HFFc6 (cell line): Measurements from ENCODE around the gene ARHGAP9. TPM values are rescaled to one million over a fixed set of nuclear protein-coding genes. Genes with fewer than 3 reads are reported as not detected.
A peak's percentile ranks its signal among the peaks of the same experiment; 100 is the strongest.
"Not testable (repeated sequence)": the region's sequence is repeated elsewhere in the genome, so short reads cannot be mapped to it uniquely, and the experiment has no call there.

Experiments
- DNase-seq: peaks from one replicate; pipeline ENCODE4 v3.0.0-alpha.2; 2018
- H3K27ac Mint-ChIP-seq: 2 replicates; pipeline ENCODE4 v1.8.0; 2020; ENCODE audit warnings: mild to moderate bottlenecking, mixed read lengths
- H3K27me3 Mint-ChIP-seq: 2 replicates; pipeline ENCODE4 v1.8.0; 2021; ENCODE audit warnings: mild to moderate bottlenecking, moderate library complexity, mixed read lengths; ENCODE audit not compliant: insufficient read depth
- H3K36me3 Mint-ChIP-seq: 2 replicates; pipeline ENCODE4 v1.8.0; 2021; ENCODE audit warnings: low read depth, mixed read lengths
- H3K4me1 Mint-ChIP-seq: 2 replicates; pipeline ENCODE4 v1.8.0; 2020; ENCODE audit warnings: low read depth, mixed read lengths
- H3K4me3 Mint-ChIP-seq: 2 replicates; pipeline ENCODE4 v1.8.0; 2020; ENCODE audit warnings: mild to moderate bottlenecking, moderate library complexity, mixed read lengths
- H3K9me3 Mint-ChIP-seq: 2 replicates; pipeline ENCODE4 v1.8.0; 2020; ENCODE audit warnings: mild to moderate bottlenecking, mixed read lengths
- total RNA-seq, 6 experiments: library from RNA; stranded (reverse); fragmentation: NEBNext Ultra II Directional; extraction: Animal tissue kit (Norgen Biotek cat#: 25700); gene quantifications; 2 replicates in 1 of 6; 3 replicates in 5 of 6; pipeline ENCODE4 v1.2.3, GENCODE V29; 2021
- TF ChIP-seq, protein P1 (sequence below): fragments of 200-600 bp; sonication (generic); IDR thresholded peaks from 2 replicates; pipeline ENCODE4 v1.5.0; 2021; ENCODE audit warnings: antibody characterized with exemption, mild to moderate bottlenecking

Gene ARHGAP9
- total RNA-seq, 6 experiments from 2014 or later, result 0.11 to 0.85 (median 0.21) TPM; not detected in 1

DNA sequence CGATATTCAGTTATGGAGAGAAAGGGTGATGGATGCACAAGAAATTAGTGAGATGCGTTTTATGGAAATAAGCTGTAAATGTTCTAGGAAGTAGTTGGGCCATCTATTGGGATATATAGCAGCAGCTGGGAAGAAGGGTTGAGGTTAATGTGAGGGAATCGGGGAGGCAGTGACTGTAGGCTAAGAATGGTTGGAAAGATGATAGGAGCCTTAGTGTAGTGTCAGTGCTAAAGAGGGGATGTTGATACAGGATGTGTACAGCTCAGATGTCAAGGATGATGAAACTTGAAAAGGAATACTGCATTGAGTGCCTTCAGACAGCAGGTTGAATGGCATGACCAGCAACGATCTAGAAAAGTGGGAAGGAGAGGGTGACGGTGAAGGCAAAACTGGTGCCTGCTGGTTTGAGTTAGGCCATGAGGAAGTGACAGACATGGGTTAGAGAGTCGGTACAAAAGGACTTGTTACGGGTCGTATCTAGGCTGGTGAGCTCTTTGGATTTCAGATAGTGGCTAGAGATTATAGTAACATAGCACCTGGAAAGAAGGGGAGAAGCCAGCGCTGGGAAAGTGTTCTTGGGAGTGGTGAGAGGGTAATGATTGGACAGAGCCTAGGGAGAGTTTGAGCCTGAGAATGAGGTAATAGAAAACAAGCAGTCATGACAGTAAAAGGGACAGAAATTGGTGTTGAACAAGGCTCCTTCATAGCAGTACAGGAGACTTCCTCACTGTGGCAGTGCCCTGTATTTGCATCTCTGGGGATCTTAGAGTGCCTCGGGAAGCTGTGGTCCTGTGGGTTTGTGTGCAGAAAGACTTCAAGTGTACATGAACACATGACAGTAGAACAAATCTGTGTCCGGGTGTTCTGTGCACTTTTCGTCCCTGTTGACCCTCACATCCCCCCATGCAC lies 17.8 kb upstream of the ARHGAP9 start:
- no peaks in the 10 kb centered on the region for H3K4me1 Mint-ChIP-seq
- H3K4me3 Mint-ChIP-seq, result no peak overlapping the region
- no peak overlapping the region for H3K27ac Mint-ChIP-seq
- no peaks in the 10 kb centered on the region for H3K9me3 Mint-ChIP-seq
- TF ChIP-seq, protein P1, sequence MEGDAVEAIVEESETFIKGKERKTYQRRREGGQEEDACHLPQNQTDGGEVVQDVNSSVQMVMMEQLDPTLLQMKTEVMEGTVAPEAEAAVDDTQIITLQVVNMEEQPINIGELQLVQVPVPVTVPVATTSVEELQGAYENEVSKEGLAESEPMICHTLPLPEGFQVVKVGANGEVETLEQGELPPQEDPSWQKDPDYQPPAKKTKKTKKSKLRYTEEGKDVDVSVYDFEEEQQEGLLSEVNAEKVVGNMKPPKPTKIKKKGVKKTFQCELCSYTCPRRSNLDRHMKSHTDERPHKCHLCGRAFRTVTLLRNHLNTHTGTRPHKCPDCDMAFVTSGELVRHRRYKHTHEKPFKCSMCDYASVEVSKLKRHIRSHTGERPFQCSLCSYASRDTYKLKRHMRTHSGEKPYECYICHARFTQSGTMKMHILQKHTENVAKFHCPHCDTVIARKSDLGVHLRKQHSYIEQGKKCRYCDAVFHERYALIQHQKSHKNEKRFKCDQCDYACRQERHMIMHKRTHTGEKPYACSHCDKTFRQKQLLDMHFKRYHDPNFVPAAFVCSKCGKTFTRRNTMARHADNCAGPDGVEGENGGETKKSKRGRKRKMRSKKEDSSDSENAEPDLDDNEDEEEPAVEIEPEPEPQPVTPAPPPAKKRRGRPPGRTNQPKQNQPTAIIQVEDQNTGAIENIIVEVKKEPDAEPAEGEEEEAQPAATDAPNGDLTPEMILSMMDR, result no peak
- DNase-seq, result no peak
- H3K27me3 Mint-ChIP-seq, result peaks cover 2% of the 10 kb centered on the region
- H3K36me3 Mint-ChIP-seq, result peaks cover 50% of the 10 kb centered on the region

DNA sequence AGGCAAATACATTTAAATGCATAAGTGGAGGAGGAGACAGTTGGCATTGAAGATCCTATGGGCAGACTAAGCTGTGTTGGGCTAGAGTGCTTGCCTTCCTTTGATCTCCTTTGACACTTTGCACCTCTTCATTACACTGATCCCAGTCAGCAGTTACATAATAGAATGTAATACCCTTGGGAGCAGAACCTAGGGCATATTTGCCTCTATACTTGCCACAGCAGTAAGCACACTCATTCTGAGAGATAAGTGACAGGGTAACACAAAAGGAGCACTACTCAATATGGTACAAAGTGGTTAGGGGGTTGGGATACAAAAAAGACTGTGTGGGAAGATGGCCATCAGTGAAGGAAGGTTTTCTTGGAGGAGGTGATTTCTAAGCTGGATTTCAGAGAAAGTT lies 17.2 kb upstream of the ARHGAP9 start:
- H3K27ac Mint-ChIP-seq, result no peak overlapping the region
- TF ChIP-seq, protein P1, result no peak
- H3K9me3 Mint-ChIP-seq, result no peaks in the 10 kb centered on the region
- DNase-seq, result no peak
- H3K4me3 Mint-ChIP-seq, result no peak overlapping the region
- H3K36me3 Mint-ChIP-seq, result peaks cover 47% of the 10 kb centered on the region
- peaks cover 2% of the 10 kb centered on the region for H3K27me3 Mint-ChIP-seq
- H3K4me1 Mint-ChIP-seq, result no peaks in the 10 kb centered on the region

DNA sequence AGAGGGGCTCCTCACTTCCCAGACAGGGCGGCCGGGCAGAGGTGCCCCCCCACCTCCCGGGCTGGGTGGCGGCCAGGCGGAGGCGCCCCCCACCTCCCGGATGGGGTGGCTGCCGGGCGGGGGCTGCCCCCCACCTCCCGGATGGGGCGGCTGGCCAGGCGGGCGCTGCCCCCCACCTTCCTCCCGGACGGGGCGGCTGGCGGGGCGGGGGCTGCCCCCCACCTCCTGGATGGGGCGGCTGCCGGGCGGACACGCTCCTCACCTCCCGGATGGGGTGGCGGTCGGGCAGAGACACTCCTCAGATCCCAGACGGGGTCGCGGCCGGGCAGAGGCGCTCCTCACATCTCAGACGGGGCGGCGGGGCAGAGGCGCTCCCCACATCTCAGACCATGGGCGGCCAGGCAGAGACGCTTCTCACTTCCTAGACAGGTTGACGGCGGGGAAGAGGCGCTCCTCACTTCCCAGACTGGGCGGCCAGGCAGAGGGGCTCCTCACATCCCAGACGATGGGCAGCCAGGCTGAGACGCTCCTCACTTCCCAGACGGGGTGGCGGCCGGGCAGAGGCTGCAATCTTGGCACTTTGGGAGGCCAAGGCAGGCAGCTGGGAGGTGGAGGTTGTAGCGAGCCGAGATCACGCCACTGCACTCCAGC lies 15.5 kb upstream of the ARHGAP9 start:
- not testable (repeated sequence) for H3K9me3 Mint-ChIP-seq, H3K4me1 Mint-ChIP-seq, DNase-seq, H3K4me3 Mint-ChIP-seq, H3K27me3 Mint-ChIP-seq, H3K27ac Mint-ChIP-seq
- peaks cover 40% of the 10 kb centered on the region for H3K36me3 Mint-ChIP-seq

DNA sequence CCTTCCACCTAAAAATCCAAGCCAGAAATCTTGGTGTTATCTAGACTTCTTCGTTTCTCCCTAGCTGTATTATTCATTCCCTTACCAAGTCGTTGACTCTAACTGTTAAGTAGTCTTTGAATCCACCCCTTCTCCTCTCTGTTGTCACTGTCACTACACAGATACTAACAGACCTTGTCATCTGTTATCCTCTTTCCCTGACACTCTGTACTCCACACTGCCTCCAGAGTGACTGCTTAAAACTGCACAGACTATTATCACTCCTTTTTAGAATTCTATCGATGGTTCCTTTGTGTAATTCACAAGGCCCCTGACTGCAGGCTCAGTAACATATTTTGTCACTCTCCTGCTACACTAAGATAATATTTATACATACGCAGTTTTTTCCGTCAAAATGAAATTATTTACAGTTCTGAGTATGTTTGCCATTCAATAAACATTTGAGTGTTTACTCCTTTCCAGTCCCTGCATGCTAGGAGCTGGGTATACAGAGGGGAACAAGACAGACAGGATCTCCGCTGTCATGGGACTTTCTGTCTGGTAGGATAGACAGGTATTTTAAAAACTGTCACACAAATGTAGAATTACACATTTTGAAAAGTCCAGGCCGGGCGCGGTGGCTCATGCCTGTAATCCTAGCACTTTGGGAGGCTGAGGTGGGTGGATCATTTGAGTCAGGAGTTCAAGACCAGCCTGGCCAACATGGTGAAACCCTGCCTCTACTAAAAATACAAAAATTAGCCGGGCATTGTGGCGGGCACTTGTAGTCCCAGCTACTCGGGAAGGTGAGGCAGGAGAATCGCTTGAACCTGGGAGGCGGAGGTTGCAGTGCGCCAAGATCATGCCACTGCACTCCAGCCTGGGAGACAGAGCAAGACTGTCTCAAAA lies 12.0 kb upstream of the ARHGAP9 start:
- Mint-ChIP-seq H3K4me1 (peaks cover 18% of the 10 kb centered on the region), H3K27me3 (peaks cover 2% of the 10 kb centered on the region; the same call in 1 of the 2 replicates), H3K36me3 (peaks cover 33% of the 10 kb centered on the region), H3K9me3 (no peaks in the 10 kb centered on the region), H3K4me3 (no peak overlapping the region), H3K27ac (no peak overlapping the region; the same call in 1 of the 2 replicates)
- TF ChIP-seq, protein P1, result peak; percentile 42
- DNase-seq, result no peak

DNA sequence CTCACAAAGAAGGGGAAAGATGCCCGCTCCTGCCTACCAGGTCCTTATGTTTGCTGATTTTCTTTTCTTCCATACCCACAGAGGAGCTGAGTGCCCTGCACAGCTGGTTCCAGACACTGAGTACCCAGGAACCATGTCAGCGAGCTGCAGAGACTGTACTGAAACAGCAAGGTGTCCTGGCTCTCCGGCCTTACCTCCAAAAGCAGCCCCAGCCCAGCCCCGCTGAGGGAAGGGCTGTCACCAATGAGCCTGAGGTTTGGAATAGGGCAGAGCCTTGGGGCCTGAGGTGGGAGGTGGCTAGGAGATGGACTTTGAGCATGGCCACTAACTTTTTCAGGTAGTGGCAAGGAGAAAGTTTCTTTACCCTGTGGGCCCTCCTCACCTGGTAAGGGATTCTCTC lies 10.5 kb upstream of the ARHGAP9 start:
- Mint-ChIP-seq H3K4me3 (no peak overlapping the region), H3K4me1 (peaks cover 18% of the 10 kb centered on the region), H3K36me3 (peaks cover 33% of the 10 kb centered on the region), H3K9me3 (no peaks in the 10 kb centered on the region), H3K27ac (no peak overlapping the region), H3K27me3 (peaks cover 2% of the 10 kb centered on the region; the same call in 1 of the 2 replicates)
- DNase-seq, result no peak
- TF ChIP-seq, protein P1, result no peak
